NCI-H2081 treated with DMSO at 0.1 percent for 48 hours (cell line): ENCODE data around the gene WDR64.

Experiments used
- DNase-seq: peaks from one replicate; lab custom pipeline; 2025; lab: John Stamatoyannopoulos, UW

WDR64 gene

DNA sequence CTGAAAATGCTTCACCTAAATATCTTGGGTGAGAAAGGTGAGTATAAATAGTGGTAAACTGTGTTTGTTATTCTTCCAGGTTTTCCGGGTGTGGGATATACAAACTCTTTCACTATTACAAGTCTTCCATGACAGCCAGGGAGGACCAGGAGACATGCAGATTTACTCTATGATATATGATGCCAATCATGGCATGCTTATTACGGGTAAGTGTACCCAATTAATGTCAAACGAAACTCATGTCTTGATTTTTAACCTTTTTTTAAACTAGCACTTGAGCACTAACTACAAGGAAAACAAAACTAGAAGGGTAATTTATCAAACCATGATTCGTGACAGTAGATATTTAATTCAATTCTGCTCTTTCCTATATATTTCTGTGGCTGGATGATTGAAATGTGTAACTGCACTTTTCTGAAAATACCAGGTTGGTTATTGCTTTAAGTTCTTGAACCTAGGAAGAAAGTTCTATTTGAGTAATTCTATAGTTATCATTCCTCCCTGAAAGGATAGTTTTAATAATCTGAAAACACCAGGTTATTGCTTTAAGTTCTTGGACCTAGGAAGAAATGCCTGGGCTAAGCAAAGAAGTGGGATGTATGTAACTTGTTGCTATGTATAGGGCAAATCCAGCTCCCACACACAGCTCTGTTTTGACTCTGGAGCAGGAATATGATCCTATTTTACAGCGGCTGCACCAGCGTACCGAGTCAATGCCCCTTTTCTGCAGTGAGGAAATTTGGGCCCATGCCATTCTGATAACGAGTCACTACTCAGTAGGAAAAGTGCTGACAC is 86.4 kb downstream of the WDR64 start:
- DNase-seq, result no peak

DNA sequence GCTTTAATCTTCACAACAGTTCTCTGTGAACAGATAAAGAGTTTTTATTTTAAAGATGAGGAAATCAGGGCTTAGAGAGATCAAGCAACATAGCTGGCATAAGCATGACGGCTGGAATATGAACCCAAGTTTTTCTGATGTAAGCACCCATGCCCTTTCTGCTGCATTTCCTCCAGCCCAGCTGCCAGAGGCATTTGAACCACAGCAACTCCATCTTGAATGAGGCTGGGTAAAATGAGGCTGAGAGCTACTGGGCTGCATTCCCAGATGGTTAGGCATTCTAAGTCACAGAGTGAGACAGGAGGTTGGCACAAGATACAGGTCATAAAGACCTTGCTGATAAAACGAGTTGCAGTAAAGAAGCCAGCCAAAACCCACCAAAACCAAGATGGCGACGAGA is 90.0 kb downstream of the WDR64 start:
- no peak for DNase-seq

DNA sequence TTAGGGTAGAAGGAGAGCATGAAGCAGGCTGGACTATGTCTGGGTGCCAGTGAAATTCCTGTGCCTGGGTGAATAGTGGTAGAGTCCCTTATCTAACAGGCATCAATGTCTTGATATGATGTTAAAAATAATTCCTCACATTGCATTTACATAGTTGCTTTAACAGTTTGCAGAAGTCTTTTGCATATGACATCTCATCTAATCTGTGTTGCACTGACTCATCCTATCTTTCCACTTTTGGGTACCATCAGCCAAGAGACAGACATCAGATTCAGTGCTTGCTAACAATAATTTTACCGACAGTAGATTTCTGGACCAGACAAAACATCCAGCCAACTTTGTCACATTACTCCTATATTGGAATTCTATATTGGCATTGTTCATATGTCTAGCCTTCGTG is 92.5 kb downstream of the WDR64 start:
- no peak for DNase-seq

DNA sequence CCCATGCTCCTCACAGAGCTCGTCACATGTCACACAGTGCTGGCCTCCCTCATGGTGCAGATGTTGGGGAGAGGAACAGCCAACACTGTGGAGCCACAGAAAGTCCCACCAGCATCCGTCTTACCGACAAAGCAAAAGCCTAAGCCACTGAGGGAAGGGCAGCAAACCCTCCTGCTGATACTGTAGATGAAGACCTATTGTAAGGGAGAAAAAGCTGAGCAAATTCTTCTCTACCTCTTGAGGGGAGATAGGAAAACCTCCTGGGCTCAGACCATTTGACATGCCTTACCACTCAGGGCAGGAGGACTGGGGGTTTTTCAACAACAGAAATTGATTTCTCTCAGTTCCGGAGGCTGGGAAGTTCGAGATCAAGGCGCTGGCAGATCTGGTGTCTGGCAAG is 95.9 kb downstream of the WDR64 start:
- DNase-seq, result no peak

DNA sequence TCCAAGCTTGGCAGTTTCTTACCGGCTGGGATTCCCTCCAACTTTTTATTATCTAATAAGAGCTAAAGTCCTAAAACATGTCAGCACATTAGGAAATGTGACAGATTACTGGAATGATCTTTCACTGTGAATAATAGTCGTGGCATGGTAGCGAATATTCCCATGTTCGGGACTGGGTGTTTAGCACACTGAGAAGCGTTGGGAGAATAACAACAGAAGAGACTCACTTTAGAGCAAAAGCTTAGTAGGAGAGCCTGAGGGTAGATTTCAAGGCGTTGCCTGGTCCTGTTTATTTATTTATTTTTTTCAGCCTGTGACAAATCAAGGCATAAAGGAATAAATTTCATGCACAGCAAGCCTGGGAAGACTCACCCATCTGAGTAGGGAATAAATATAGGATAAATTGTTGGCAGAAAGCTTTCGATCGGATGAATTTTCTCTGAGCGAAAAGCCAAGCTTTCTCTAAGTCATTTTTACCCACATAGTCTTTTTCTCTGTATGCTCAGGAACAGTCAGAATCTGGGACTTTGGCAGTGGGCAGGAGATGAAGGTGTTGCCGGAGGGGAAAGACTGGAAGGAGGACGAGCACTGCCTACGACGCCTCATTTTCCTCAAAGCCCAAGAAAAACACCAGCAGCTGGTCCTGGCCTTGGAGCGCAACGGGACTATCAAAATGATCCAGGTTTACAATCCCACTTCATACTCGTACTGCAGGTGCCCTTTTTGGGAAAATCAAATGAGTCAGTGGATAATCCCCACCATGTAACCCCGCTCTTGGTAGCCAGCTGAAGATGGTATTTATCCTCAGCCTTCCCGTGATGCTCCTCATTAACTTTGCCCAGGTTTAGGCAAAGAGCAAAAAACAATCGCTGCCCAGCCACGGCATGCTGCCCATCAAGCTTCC is 97.2 kb downstream of the WDR64 start:
- no peak for DNase-seq

DNA sequence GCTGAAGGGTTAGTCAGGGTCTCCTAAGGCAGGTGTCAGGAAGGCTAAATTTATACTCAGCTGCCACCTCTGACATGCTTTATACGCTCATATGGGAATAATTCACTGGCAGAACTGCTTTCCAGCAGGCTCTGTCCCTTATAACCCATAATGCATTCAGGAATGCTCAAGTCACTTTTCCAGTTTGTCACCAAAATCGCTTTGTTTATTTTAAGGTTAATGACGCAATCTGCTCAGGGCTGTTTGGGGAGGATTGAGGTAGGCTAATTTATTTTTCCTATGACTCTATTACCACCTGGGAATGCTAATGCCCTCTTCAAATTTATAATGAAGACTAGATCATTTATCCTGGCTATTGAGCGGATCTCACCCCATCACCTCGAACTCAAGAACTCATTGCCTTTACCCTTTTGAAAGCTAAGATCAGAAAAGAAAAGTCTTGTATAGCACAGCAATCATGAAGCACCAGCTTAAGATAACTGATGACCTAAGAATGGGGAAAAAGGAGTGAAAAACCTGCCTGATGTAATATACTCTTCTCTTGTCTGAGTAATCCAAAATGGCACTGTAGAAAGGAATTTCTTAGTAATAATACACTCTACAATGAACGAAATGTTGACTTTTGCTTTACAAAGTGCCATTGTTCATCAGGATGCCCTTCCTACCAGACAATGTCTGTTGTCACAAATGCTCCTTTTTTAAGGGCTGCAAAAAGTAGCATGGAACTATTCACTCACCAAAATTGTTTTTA is 98.0 kb downstream of the WDR64 start:
- no peak for DNase-seq

DNA sequence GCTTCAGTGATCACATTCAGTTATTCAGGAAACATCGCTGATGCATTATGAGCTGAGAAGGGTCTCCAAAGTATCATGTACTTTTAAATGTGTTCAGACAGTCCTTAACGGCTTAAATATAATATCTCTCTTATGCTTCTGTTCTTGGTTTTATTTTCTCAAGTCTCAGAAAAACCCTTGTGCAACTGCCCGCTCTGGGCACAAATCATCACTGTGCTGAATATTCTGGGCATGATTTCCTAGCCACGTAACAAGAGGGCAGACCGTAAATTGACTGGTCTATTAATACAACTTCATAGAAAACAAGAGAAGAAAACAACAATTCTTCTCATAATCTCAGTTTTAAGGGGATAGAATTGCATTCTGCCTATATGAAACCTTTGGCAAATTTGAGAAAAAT is 99.4 kb downstream of the WDR64 start:
- no peak for DNase-seq

DNA sequence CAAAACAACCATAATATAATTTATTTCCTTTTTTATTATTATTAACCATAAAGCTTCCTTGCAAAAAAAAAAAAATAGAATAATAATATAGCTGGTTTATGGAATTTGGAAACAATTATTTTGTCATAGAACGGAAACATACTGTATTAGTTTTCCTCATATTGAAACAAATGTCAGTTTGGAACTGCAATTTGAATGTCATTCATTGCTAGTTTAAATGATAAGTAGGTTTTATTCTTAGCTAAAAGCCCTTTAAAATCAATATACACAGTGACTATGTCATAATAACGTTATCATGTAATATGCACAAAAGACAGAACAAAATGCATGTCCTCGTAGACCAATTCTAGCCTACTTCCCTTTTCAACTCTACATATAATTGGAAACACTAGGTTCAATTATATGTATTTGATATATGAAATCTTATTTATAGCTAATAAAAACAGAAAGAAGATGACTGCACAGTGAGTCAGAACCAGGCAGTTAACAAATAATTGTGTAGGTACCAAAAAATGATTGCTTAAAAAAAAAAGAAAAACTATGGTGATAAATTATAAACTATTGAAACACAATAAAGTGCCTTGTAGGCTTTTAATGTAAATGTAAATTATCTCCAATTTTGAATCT is 110.7 kb downstream of the WDR64 start:
- no peak for DNase-seq

DNA sequence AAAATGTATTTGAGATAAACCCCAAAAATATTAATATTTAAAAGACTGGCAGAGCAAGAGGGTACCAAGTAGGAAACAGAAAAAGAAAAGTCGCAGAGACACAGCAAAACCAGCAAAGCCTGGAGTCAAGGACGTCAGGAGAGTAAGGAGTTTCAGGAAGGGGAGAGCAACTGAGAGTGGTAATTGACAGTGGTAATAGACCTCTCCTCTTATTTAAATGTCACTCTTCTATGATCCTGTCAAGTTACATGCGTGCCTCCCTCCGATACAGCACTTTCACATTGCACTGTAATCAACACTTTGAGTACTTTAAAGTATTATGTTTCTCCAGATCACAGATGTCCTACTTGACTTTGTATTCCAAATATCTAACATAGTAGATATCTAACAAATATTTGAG is 113.3 kb downstream of the WDR64 start:
- no peak for DNase-seq

DNA sequence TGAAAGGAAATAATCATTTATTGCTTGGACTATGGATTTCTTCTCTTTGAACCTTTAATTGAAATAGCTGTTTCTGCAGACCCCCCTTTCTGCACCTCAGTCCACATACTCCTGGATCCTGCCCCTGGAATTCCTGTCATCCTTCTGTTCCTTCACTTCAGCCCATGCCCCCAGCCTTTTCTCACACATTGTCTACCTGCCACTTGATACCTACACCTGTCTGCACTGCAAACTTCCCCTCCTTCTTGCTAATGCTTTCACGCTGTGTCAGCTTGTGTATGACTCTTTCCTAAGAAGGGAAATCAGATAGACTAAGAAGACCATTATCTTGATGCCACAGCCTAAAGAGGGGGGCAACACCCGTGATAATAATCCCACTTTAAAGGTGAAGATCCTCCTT is 115.7 kb downstream of the WDR64 start:
- no peak for DNase-seq

DNA sequence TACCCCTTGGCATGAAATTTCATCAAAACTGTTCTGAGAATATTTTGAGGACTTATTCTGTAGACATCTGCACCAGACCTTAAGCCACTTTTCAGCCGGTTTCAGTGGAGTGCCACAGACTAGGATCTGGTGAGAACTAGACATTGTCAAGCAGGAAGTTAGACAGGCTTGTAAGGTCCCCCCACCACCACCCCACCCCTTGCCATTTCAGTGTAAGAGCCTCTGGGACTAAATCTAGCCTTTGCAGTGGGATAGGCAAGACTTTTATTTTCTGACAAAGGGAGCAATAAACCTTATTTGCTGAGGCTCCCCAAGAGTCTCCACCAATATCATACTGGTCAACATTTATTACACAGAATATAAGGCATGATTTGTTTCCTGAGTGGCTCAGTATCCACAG is 118.0 kb downstream of the WDR64 start:
- no peak for DNase-seq

DNA sequence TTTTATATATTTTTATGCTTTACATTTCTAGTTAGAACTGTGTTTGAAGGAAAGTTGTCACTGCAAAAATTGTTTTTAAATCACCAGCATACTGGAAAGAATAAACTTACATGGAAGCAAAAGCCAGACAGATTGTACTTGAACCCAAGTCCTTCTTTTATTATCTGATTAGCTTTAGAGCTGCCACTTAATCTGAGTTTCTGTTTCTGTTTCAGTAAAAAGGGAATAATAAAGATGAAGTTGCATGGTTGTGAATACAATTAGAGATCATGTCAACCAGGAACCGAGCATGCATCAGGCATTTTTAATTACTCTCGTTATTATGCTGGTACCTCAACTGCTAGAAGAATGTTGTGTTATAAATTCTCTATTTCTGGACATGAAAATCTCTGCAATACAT is 119.0 kb downstream of the WDR64 start:
- DNase-seq, result no peak

DNA sequence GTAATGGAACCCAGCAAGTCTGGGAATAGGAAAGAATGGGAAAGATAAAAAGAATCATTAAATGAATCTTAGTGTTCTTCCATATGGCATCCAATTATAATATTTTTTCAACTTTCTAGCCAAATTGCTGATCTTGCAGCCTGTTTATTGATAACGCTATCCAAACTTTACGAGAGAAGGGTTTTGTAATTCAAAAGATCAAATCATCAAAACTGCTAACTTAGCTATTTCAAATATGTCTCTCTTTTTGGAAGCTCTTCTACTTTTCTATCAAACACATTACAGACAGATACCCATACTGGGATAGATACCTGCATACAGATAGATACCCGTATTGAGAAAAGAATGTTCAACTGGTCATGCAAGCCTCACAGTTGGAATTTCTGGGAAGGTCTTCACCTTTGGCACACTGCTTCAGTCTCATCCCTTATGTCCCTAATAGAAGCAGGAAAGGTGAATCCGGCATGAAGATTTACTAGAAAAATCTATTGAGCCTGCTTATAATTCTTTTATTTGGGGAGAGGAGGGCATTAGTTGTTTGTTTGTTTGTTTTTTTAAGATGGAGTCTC is 120.9 kb downstream of the WDR64 start:
- no peak for DNase-seq

DNA sequence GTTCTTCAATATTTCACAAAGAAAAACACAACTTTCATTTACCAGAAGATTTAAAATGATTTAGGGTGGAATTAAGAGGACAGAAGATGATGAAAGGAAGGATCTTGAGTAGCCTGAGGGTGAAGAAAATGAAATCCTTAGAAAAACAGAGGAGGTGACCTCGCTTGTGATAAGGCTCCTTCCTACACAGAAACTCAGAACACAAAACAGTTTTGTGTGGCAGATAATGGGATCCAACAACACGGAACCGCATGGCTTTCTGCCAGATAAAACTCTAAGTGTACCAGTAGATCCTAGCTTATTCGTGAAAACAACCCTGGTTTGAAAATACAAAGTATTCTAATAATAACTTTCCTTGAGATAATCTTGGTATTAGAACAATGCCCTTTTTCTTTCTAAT is 121.9 kb downstream of the WDR64 start:
- no peak for DNase-seq

DNA sequence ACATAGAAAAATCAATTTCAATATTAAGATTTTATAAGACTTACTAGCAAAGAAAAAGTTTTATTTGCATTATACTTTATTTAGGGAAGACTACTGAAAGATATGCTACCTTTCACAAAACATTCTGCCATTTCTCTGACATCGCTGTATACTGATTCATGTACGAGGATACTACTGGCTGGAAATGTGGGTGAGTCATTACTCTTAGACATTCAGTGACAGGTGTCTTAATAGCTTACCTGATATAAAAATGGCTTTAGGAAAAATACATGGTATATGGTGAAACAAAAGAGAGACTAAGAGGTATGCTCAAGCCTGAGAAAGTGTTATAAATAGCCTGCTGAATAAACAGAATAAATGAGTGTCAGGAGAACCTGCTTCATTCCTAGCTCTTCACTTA is 122.9 kb downstream of the WDR64 start:
- no peak for DNase-seq

DNA sequence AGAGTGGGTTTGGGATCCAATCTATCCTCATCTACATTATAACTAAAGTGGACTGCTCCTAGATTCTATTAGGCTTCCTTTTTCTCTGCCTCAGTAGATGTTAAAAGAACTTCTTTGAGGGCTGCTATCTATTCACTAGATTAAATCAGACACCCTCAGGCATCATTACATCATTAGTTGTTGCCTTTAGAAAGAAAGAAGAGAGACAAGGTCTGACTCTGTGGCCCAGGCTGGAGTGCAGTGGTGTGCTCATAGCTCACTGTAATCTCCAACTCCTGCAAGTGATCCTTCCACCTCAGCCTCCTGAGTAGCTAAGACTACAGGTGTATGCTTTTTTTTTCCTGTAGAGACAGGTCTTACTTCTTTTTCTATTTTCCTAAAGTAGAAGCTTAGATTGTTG is 124.8 kb downstream of the WDR64 start:
- DNase-seq, result no peak

DNA sequence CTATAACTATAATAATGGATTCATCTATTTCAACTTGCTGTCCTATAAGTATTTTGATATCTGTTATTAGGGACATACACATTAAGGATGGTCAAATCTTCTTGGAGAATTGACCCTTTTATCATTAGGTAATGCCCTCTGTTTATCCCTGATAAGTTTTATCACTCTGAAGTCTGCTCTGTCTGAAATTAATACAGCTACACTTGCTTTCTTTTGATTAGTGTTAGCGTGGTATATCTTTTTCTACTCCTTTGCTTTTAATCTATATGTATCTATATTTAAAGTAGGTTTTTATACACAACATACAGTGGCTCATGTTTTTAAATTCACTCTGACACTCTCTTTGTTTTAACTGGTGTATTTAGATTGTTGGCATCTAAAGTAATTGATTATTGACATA is 126.0 kb downstream of the WDR64 start:
- DNase-seq, result no peak

DNA sequence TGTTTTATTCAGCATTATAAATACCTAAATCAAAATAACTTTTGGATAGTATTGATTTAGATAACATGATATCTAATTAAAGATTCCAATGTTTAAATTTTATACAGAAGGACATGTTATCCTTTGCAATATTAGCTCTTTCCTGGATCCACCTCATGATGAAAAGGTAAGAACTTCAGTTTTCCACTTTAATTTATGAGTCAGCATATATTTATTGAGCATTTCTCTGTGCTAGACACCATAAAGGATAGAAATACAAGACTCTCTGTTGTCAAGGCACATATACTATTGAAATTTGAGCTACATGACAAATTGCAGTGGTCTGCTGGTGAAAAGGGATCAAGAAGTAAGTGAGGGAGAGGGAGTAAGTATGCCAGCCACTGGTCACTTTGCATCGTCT is 127.8 kb downstream of the WDR64 start:
- no peak for DNase-seq

DNA sequence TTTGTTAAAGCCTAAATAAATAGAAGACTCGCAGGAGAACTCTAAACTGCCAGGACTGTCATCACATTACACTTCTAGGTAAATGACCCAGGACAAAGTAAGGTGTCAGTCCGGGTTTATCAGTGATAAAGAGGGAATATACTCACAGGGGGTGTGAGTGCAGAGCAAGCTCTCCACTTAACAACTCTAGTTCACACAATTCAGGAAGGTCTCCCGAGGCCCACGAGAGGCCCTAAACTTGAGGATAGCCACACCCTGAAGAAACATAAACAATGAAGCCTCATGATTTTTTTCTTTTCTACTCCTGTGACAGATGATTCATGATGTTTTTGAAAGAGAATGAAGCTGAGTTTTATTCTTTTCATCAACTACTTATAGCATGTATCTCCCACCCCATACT is 130.3 kb downstream of the WDR64 start:
- no peak for DNase-seq

DNA sequence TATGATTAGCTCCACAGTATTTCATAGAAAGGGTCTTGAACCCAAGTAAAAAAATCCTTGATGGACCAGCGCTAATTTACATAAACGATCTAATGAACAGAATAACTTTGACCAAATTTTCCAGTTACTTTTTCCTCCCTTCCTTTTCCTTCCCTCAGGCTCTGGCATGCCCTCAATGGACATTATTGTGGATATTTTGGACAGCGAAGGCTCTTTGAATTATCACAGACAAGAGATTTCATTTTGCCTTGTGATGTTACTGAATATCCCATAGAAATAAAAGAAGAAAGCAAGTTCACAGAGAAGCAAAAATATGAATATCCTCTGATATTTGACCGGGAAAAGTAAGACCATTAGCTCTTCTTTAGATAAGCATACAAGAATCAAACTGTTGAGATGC is 135.6 kb downstream of the WDR64 start:
- DNase-seq, result no peak

DNA sequence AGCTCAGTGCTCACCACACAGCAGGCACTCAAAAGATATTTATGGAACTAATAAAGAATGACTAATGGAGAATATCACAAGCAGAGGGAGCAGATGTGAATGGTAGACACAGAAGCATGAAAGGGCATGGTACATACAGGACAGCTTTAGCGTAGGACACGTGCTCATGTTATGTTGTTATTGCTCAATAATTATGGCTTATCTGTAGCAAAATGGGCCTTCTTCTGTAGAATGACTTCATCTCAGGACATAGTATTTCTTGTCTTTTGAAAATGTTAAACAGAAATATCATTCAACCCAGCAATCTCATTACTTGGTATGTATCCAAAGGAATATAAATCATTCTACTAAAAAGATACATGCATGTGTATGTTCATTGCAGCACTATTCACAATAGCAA is 137.0 kb downstream of the WDR64 start:
- no peak for DNase-seq

DNA sequence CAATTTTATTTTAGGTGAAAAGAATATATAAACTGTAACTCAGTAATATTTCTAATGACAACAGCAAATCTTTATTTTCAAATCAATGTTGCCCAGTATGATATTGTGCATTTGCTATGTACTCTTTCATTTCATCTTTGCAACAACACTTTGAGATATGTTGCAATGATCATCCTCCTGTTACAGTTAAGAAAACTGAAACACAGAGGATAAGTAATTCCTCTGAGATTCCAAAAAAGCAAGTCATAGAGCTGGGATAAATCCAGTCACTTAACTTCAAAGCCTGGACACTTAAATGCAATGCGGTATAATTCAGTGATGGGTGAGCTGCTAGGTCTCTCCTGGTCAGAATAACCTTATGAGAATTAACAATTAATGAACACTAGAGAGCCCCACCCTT is 147.3 kb downstream of the WDR64 start:
- DNase-seq, result no peak
